H9 (cell line): ENCODE data around the gene MARK2. TPM values are rescaled to one million over a fixed set of nuclear protein-coding genes. Genes with fewer than 3 reads are reported as not detected.

ENCODE experiments used
- DNase-seq: peaks from one replicate; pipeline ENCODE4 v3.0.0-alpha.2; 2017
- H2AFZ ChIP-seq: one replicate; pipeline ENCODE4 v1.6.1; 2013; ENCODE audit warnings: mild to moderate bottlenecking, low read length, control low read depth, moderate library complexity
- H2AK5ac ChIP-seq: 2 replicates; pipeline ENCODE4 v1.6.1; 2013; ENCODE audit warnings: low read length, control low read depth, mixed read lengths; ENCODE audit not compliant: insufficient read length
- H2BK120ac ChIP-seq: one replicate; pipeline ENCODE4 v1.6.1; 2013; ENCODE audit warnings: low read depth, mild to moderate bottlenecking, low read length, control low read depth, inconsistent platforms; ENCODE audit not compliant: poor library complexity, severe bottlenecking
- H2BK12ac ChIP-seq: 2 replicates; pipeline ENCODE4 v1.6.1; 2013; ENCODE audit warnings: low read length, control low read depth, mixed read lengths, low read depth; ENCODE audit not compliant: insufficient read length
- H2BK15ac ChIP-seq: 2 replicates; pipeline ENCODE4 v1.6.1; 2013; ENCODE audit warnings: low read depth, low read length, control low read depth
- H2BK20ac ChIP-seq: one replicate; pipeline ENCODE4 v1.6.1; 2013; ENCODE audit warnings: low read depth, mild to moderate bottlenecking, low read length, control low read depth, inconsistent platforms; ENCODE audit not compliant: poor library complexity, severe bottlenecking
- H2BK5ac ChIP-seq: 2 replicates; pipeline ENCODE4 v1.6.1; 2013; ENCODE audit warnings: low read length, control low read depth, mixed read lengths; ENCODE audit not compliant: insufficient read length
- H3K14ac ChIP-seq: 2 replicates; pipeline ENCODE4 v1.6.1; 2013; ENCODE audit warnings: low read length, control low read depth; ENCODE audit not compliant: insufficient read depth
- H3K18ac ChIP-seq: 2 replicates; pipeline ENCODE4 v1.6.1; 2013; ENCODE audit warnings: low read depth, mild to moderate bottlenecking, mixed read lengths, low read length, control low read depth; ENCODE audit not compliant: insufficient read length
- H3K23ac ChIP-seq: 2 replicates; pipeline ENCODE4 v1.6.1; 2013; ENCODE audit warnings: low read length, control low read depth, mixed read lengths, low read depth; ENCODE audit not compliant: insufficient read length
- H3K23me2 ChIP-seq: 2 replicates; pipeline ENCODE4 v1.6.1; 2013; ENCODE audit warnings: low read depth, mild to moderate bottlenecking, mixed read lengths, low read length, control low read depth; ENCODE audit not compliant: insufficient read length, poor library complexity, severe bottlenecking
- H3K27ac ChIP-seq: 2 replicates; pipeline ENCODE4 v1.5.1; 2013; ENCODE audit warnings: low read length, control low read depth, mixed read lengths, low read depth; ENCODE audit not compliant: insufficient read length
- H3K27me3 ChIP-seq: 2 replicates; pipeline ENCODE4 v1.6.1; 2013; ENCODE audit warnings: low read length, control low read depth, inconsistent platforms; ENCODE audit not compliant: insufficient read depth
- H3K4ac ChIP-seq: 2 replicates; pipeline ENCODE4 v1.6.1; 2013; ENCODE audit warnings: low read depth, mild to moderate bottlenecking, control low read depth, inconsistent platforms, low read length, moderate library complexity
- H3K4me1 ChIP-seq: 2 replicates; pipeline ENCODE4 v1.6.1; 2013; ENCODE audit warnings: low read length, control low read depth, inconsistent platforms; ENCODE audit not compliant: insufficient read depth
- H3K4me2 ChIP-seq: 2 replicates; pipeline ENCODE4 v1.6.1; 2013; ENCODE audit warnings: low read length, control low read depth, mixed read lengths; ENCODE audit not compliant: insufficient read length, insufficient read depth
- H3K56ac ChIP-seq: 2 replicates; pipeline ENCODE4 v1.6.1; 2013; ENCODE audit warnings: low read depth, mild to moderate bottlenecking, mixed read lengths, low read length, control low read depth; ENCODE audit not compliant: insufficient read length
- H3K79me1 ChIP-seq: 2 replicates; pipeline ENCODE4 v1.6.1; 2013; ENCODE audit warnings: low read depth, mild to moderate bottlenecking, moderate library complexity, low read length, control low read depth, inconsistent platforms; ENCODE audit not compliant: insufficient read depth, poor library complexity, severe bottlenecking
- H3K79me2 ChIP-seq: 2 replicates; pipeline ENCODE4 v1.6.1; 2013; ENCODE audit warnings: low read length, control low read depth, inconsistent platforms; ENCODE audit not compliant: insufficient read depth
- H3K9ac ChIP-seq: 2 replicates; pipeline ENCODE4 v1.6.1; 2013; ENCODE audit warnings: low read length, control low read depth, mixed read lengths; ENCODE audit not compliant: insufficient read length; ENCODE audit errors: extremely low read depth
- H3K9me3 ChIP-seq: one replicate; pipeline ENCODE4 v1.6.1; 2013; ENCODE audit warnings: low read depth, low read length, inconsistent platforms; ENCODE audit not compliant: control insufficient read depth
- H3T11ph ChIP-seq: one replicate; pipeline ENCODE4 v1.6.1; 2013; ENCODE audit warnings: mild to moderate bottlenecking, low read length, control low read depth, inconsistent platforms
- H4K20me1 ChIP-seq: one replicate; pipeline ENCODE4 v1.6.1; 2013; ENCODE audit not compliant: control insufficient read depth, insufficient read length, insufficient read depth
- H4K5ac ChIP-seq: 2 replicates; pipeline ENCODE4 v1.6.1; 2013; ENCODE audit warnings: low read depth, mild to moderate bottlenecking, mixed read lengths, low read length, control low read depth; ENCODE audit not compliant: insufficient read length
- H4K8ac ChIP-seq: replicated peaks from 2 replicates; pipeline ENCODE4 v1.6.1; 2013; ENCODE audit warnings: low read length, control low read depth, mixed read lengths, low read depth; ENCODE audit not compliant: insufficient read length
- H4K91ac ChIP-seq: 2 replicates; pipeline ENCODE4 v1.6.1; 2013; ENCODE audit warnings: low read depth, mild to moderate bottlenecking, moderate library complexity, mixed read lengths, low read length, control low read depth; ENCODE audit not compliant: insufficient read length
- H3K27ac Mint-ChIP-seq, 3 experiments: 2 replicates in 2 of 3; 3 replicates in 1 of 3; pipeline ENCODE4 v1.8.0; 2020 to 2021; ENCODE audit warnings: mixed read lengths in 3 of 3, mild to moderate bottlenecking in 1 of 3, moderate library complexity in 1 of 3
- H3K27me3 Mint-ChIP-seq: 2 replicates; pipeline ENCODE4 v1.8.0; 2021; ENCODE audit warnings: low read depth, mild to moderate bottlenecking, moderate library complexity, mixed read lengths
- H3K36me3 Mint-ChIP-seq, 3 experiments: 2 replicates in 2 of 3; 3 replicates in 1 of 3; pipeline ENCODE4 v1.8.0; 2020 to 2021; ENCODE audit warnings: low read depth in 3 of 3, mixed read lengths in 3 of 3; ENCODE audit not compliant: insufficient read depth in 1 of 3
- H3K4me1 Mint-ChIP-seq, 2 experiments: 2 replicates each; pipeline ENCODE4 v1.8.0; 2020; ENCODE audit warnings: mixed read lengths in 2 of 2
- H3K4me3 Mint-ChIP-seq, 2 experiments: 2 replicates in 1 of 2; 3 replicates in 1 of 2; pipeline ENCODE4 v1.8.0; 2020 to 2021; ENCODE audit warnings: mild to moderate bottlenecking in 2 of 2, mixed read lengths in 2 of 2, moderate library complexity in 1 of 2
- H3K9me3 Mint-ChIP-seq, 2 experiments: 2 replicates in 1 of 2; 3 replicates in 1 of 2; pipeline ENCODE4 v1.8.0; 2020; ENCODE audit warnings: mild to moderate bottlenecking in 2 of 2, mixed read lengths in 2 of 2, moderate library complexity in 1 of 2
- CTCF ChIP-seq: fragments of 200-600 bp; sonication (generic); conservative IDR thresholded peaks from 3 replicates; pipeline ENCODE4 v1.8.0; 2021; ENCODE audit warnings: antibody characterized with exemption, mild to moderate bottlenecking
- WGBS: extraction: QIAGEN DNeasy Blood & Tissue Kit; methylation state at CpG from one replicate; pipeline ENCODE4 v1.1.7; 2013; ENCODE audit warnings: missing lambda C conversion rate, low lambda C conversion rate, mixed read lengths; ENCODE audit not compliant: insufficient read length; ENCODE audit errors: extremely low coverage; 5-methylcytosine and 5-hydroxymethylcytosine counted together
- total RNA-seq: library from RNA; stranded (reverse); gene quantifications from 2 replicates; pipeline ENCODE4 v1.2.1, GENCODE V29; 2021

Gene MARK2
- total RNA-seq, 1 experiment from 2014 or later = 45.7 TPM

GRCh38 chr11:63897459-63898146, 58.7 kb downstream of the MARK2 start:
- no peaks in the 10 kb centered on the region for H3K79me1 ChIP-seq
- no peak overlapping the region for H2BK20ac ChIP-seq
- no peak overlapping the region for H3K9ac ChIP-seq
- no peaks in the 10 kb centered on the region for H3K9me3 ChIP-seq
- H2BK15ac ChIP-seq = no peak overlapping the region
- H3K23ac ChIP-seq = no peak overlapping the region
- Mint-ChIP-seq H3K27ac (no peak overlapping the region), H3K36me3 (peaks cover 28 to 76% (median 74%) of the 10 kb centered on the region in 3 experiments; a peak in 6 of 7 replicates), H3K27me3 (no peaks in the 10 kb centered on the region), H3K9me3 (no peaks in the 10 kb centered on the region), H3K4me1 (no peaks in the 10 kb centered on the region), H3K4me3 (no peak overlapping the region)
- H3K18ac ChIP-seq = no peak overlapping the region
- H4K91ac ChIP-seq = no peak overlapping the region
- H3K27ac ChIP-seq = no peak overlapping the region
- H3K56ac ChIP-seq = no peak overlapping the region
- H3K4me1 ChIP-seq = no peaks in the 10 kb centered on the region
- H3K79me2 ChIP-seq = no peaks in the 10 kb centered on the region; the same call in 1 of the 2 replicates
- H3K14ac ChIP-seq = no peak overlapping the region
- no peak for DNase-seq
- H2BK12ac ChIP-seq = no peak overlapping the region
- H2AK5ac ChIP-seq = no peak overlapping the region
- WGBS = no CpG with 5 or more reads among the region's 10 CpGs
- H3T11ph ChIP-seq = no peak overlapping the region
- H2AFZ ChIP-seq = no peak overlapping the region
- no peak overlapping the region for H3K4ac ChIP-seq
- H4K5ac ChIP-seq = no peak overlapping the region
- H2BK5ac ChIP-seq = no peak overlapping the region
- no peak overlapping the region for H3K4me2 ChIP-seq
- H3K23me2 ChIP-seq = no peaks in the 10 kb centered on the region
- H3K27me3 ChIP-seq = no peaks in the 10 kb centered on the region
- no peaks in the 10 kb centered on the region for H4K20me1 ChIP-seq
- TF ChIP-seq CTCF = no peak
- H4K8ac ChIP-seq = no peak overlapping the region
- no peak overlapping the region for H2BK120ac ChIP-seq
